Measurements from ENCODE around the gene OTUD7B. TPM values are rescaled to one million over a fixed set of nuclear protein-coding genes. Genes with fewer than 3 reads are reported as not detected.
A peak's percentile ranks its signal among the peaks of the same experiment; 100 is the strongest.

The OTUD7B gene
- total and polyA plus RNA-seq, 9 of the 15 experiments (the other 6 are each of a cell fraction or from before 2014, with no cell fraction given): 0.96 to 18.8 (median 7.4) TPM

GRCh38 chr1:149906570-149907075, 103.9 kb downstream of the OTUD7B start (continued):
- TF ChIP-seq, protein P1, sequence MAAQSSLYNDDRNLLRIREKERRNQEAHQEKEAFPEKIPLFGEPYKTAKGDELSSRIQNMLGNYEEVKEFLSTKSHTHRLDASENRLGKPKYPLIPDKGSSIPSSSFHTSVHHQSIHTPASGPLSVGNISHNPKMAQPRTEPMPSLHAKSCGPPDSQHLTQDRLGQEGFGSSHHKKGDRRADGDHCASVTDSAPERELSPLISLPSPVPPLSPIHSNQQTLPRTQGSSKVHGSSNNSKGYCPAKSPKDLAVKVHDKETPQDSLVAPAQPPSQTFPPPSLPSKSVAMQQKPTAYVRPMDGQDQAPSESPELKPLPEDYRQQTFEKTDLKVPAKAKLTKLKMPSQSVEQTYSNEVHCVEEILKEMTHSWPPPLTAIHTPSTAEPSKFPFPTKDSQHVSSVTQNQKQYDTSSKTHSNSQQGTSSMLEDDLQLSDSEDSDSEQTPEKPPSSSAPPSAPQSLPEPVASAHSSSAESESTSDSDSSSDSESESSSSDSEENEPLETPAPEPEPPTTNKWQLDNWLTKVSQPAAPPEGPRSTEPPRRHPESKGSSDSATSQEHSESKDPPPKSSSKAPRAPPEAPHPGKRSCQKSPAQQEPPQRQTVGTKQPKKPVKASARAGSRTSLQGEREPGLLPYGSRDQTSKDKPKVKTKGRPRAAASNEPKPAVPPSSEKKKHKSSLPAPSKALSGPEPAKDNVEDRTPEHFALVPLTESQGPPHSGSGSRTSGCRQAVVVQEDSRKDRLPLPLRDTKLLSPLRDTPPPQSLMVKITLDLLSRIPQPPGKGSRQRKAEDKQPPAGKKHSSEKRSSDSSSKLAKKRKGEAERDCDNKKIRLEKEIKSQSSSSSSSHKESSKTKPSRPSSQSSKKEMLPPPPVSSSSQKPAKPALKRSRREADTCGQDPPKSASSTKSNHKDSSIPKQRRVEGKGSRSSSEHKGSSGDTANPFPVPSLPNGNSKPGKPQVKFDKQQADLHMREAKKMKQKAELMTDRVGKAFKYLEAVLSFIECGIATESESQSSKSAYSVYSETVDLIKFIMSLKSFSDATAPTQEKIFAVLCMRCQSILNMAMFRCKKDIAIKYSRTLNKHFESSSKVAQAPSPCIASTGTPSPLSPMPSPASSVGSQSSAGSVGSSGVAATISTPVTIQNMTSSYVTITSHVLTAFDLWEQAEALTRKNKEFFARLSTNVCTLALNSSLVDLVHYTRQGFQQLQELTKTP (IDR thresholded peaks at IDR 0.05; ENCODE audit: low read depth in 1 of 2, partially characterized antibody in 2 of 2): peak in 1 of 2 experiments; percentile 31
- TF ChIP-seq MYNN (IDR thresholded peaks at IDR 0.05) (peak; percentile 16; the same call in 1 of the 2 replicates), MYNN (CRISPR knock-in tag; IDR thresholded peaks at IDR 0.05) (no peak), PTBP1 (IDR thresholded peaks at IDR 0.05; ENCODE audit: low read depth, low read length) (no peak), ZNF717 (CRISPR knock-in tag; IDR thresholded peaks at IDR 0.05) (no peak), FOXK2 (conservative IDR thresholded peaks at IDR 0.05 in 1 of 2, IDR thresholded peaks at IDR 0.05 in 1 of 2; ENCODE audit: low read depth in 2 of 2) (0 out of 4 replicates have a peak, but pooled peaks have one; percentile 10 to 37), GATAD2A (IDR thresholded peaks at IDR 0.05) (no peak), ZFP36 (IDR thresholded peaks at IDR 0.05; ENCODE audit: low read depth, low read length, partially characterized antibody) (peak; percentile 17), ZNF740 (CRISPR knock-in tag; IDR thresholded peaks at IDR 0.05) (no peak), ZNF740 (tag; IDR thresholded peaks at IDR 0.05) (no peak), SMARCA5 (IDR thresholded peaks at IDR 0.05) (no peak), TFE3 (CRISPR knock-in tag; IDR thresholded peaks at IDR 0.05) (no peak), FOXK1 (CRISPR knock-in tag; IDR thresholded peaks at IDR 0.05; ENCODE audit: borderline replicate concordance) (no peak), HDAC3 (IDR thresholded peaks at IDR 0.05; ENCODE audit: borderline replicate concordance, partially characterized antibody) (no peak), GABPB2 (CRISPR knock-in tag; conservative IDR thresholded peaks at IDR 0.05) (no peak), BCOR (IDR thresholded peaks at IDR 0.05) (0 out of 2 replicates have a peak, but pooled peaks have one; percentile 18), TBP (optimal IDR thresholded peaks at IDR 0.05; ENCODE audit: low read depth, low read length) (no peak), DPF2 (IDR thresholded peaks at IDR 0.05) (peak; percentile 93), PRDM10 (IDR thresholded peaks at IDR 0.05; ENCODE audit: partially characterized antibody) (no peak), SMARCA4 (IDR thresholded peaks at IDR 0.05) (peak; percentile 91)

Measured in K562 (cell line).